HepG2 (cell line): ENCODE data around the gene EXOC3L2.

Experiments used
- PHF20 ChIP-seq: sonication (generic); formaldehyde crosslinking; IDR thresholded peaks from 2 replicates; pipeline ENCODE4 v1.5.0; 2020; ENCODE audit warnings: mild to moderate bottlenecking, missing genetic modification reagents
- TAF15 ChIP-seq: fragments of 200-400 bp; formaldehyde crosslinking; IDR thresholded peaks from one replicate; pipeline ENCODE4 v1.6.1; 2018; ENCODE audit warnings: mild to moderate bottlenecking, low read depth, low read length; ENCODE audit not compliant: poor library complexity, severe bottlenecking
- ZNF24 ChIP-seq: fragments of 450-650 bp; IDR thresholded peaks from 2 replicates; pipeline ENCODE4 v1.6.1; 2017; ENCODE audit warnings: antibody characterized with exemption, mild to moderate bottlenecking

- TF ChIP-seq PHF20 (CRISPR knock-in tag) (no peak), ZNF24 (no peak), TAF15 (no peak)
Observed at GRCh38 chr19:45172611-45173208, 72.5 kb downstream of the EXOC3L2 start.
